ENCODE data around the gene MYO7B. TPM values are rescaled to one million over a fixed set of nuclear protein-coding genes. Genes with fewer than 3 reads are reported as not detected.

MYO7B gene
- polyA plus RNA-seq, 1 donor from 2014 or later: 1.1 TPM

- H3K27ac Mint-ChIP-seq: peak overlapping the region in 1 of 3 donors; percentile 17
- H3K9me3 Mint-ChIP-seq: peaks cover 2 to 12% (median 9%) of the 10 kb centered on the region in 3 donors
- H3K4me3 Mint-ChIP-seq: no peak overlapping the region
- peaks cover 13% of the 10 kb centered on the region for H3K27me3 Mint-ChIP-seq
- H3K4me1 Mint-ChIP-seq: peaks cover 0 to 2% (median 2%) of the 10 kb centered on the region in 3 donors
- H3K36me3 Mint-ChIP-seq: no peaks in the 10 kb centered on the region
These were observed 17.4 kb downstream of the MYO7B start for GRCh38 chr2:127552846-127553245.

- peaks cover 4% of the 10 kb centered on the region for H3K36me3 Mint-ChIP-seq
- H3K4me1 Mint-ChIP-seq: peaks cover 5 to 9% (median 6%) of the 10 kb centered on the region in 3 donors
- no peak overlapping the region for H3K4me3 Mint-ChIP-seq
- H3K9me3 Mint-ChIP-seq: peaks cover 3 to 12% (median 9%) of the 10 kb centered on the region in 3 donors
- peaks cover 17% of the 10 kb centered on the region for H3K27me3 Mint-ChIP-seq
- H3K27ac Mint-ChIP-seq: no peak overlapping the region
These were observed 23.4 kb downstream of the MYO7B start for GRCh38 chr2:127558911-127559310.

- Mint-ChIP-seq H3K4me1 (peaks cover 6 to 13% (median 6%) of the 10 kb centered on the region in 3 donors), H3K27me3 (peaks cover 17% of the 10 kb centered on the region), H3K4me3 (no peak overlapping the region), H3K27ac (no peak overlapping the region), H3K36me3 (peaks cover 4% of the 10 kb centered on the region), H3K9me3 (peaks cover 3 to 12% (median 9%) of the 10 kb centered on the region in 3 donors)
These were observed 24.0 kb downstream of the MYO7B start for GRCh38 chr2:127559454-127559853.

GRCh38 chr2:127560201-127560930, 24.9 kb downstream of the MYO7B start:
- Mint-ChIP-seq H3K27ac (no peak overlapping the region), H3K27me3 (peaks cover 17% of the 10 kb centered on the region), H3K9me3 (peaks cover 3 to 12% (median 9%) of the 10 kb centered on the region in 3 donors), H3K4me3 (no peak overlapping the region), H3K4me1 (peaks cover 6 to 14% (median 6%) of the 10 kb centered on the region in 3 donors), H3K36me3 (peaks cover 4% of the 10 kb centered on the region)

GRCh38 chr2:127560931-127561280, 25.4 kb downstream of the MYO7B start:
- Mint-ChIP-seq H3K4me1 (peaks cover 6 to 14% (median 6%) of the 10 kb centered on the region in 3 donors), H3K36me3 (peaks cover 4% of the 10 kb centered on the region), H3K27ac (no peak overlapping the region), H3K27me3 (peaks cover 17% of the 10 kb centered on the region), H3K4me3 (no peak overlapping the region), H3K9me3 (peaks cover 3 to 12% (median 9%) of the 10 kb centered on the region in 3 donors)

- H3K36me3 Mint-ChIP-seq: peaks cover 4% of the 10 kb centered on the region
- H3K9me3 Mint-ChIP-seq: peaks cover 3 to 11% (median 9%) of the 10 kb centered on the region in 3 donors
- peak overlapping the region in 1 of 3 donors; percentile 19 for H3K27ac Mint-ChIP-seq
- peaks cover 16% of the 10 kb centered on the region for H3K27me3 Mint-ChIP-seq
- no peak overlapping the region for H3K4me3 Mint-ChIP-seq
- H3K4me1 Mint-ChIP-seq: peaks cover 6 to 14% (median 6%) of the 10 kb centered on the region in 3 donors
These were observed 25.9 kb downstream of the MYO7B start for GRCh38 chr2:127561371-127561770.

- H3K27ac Mint-ChIP-seq: no peak overlapping the region
- H3K4me1 Mint-ChIP-seq: peaks cover 6 to 15% (median 6%) of the 10 kb centered on the region in 3 donors
- H3K4me3 Mint-ChIP-seq: peak overlapping the region in 1 of 4 donors; percentile 38
- H3K36me3 Mint-ChIP-seq: peaks cover 4% of the 10 kb centered on the region
- peaks cover 0 to 2% (median 1%) of the 10 kb centered on the region in 3 donors for H3K9me3 Mint-ChIP-seq
- H3K27me3 Mint-ChIP-seq: peaks cover 9% of the 10 kb centered on the region
These were observed 27.5 kb downstream of the MYO7B start for GRCh38 chr2:127562936-127563335.

GRCh38 chr2:127563458-127564428, 28.3 kb downstream of the MYO7B start:
- Mint-ChIP-seq H3K4me3 (peak overlapping the region in 1 of 4 donors; percentile 4), H3K36me3 (peaks cover 4% of the 10 kb centered on the region), H3K9me3 (peaks cover 0 to 2% (median 1%) of the 10 kb centered on the region in 3 donors), H3K27ac (peak overlapping the region in 2 of 3 donors; percentile 17 to 87), H3K27me3 (peaks cover 5% of the 10 kb centered on the region), H3K4me1 (peaks cover 6 to 15% (median 6%) of the 10 kb centered on the region in 3 donors)

GRCh38 chr2:127564429-127565260, 29.2 kb downstream of the MYO7B start:
- Mint-ChIP-seq H3K27me3 (peaks cover 3% of the 10 kb centered on the region), H3K4me1 (peaks cover 6 to 18% (median 6%) of the 10 kb centered on the region in 3 donors), H3K36me3 (peaks cover 4% of the 10 kb centered on the region), H3K9me3 (peaks cover 0 to 2% (median 1%) of the 10 kb centered on the region in 3 donors), H3K27ac (no peak overlapping the region), H3K4me3 (no peak overlapping the region)

GRCh38 chr2:127565261-127566138, 30.0 kb downstream of the MYO7B start:
- no peak overlapping the region for H3K4me3 Mint-ChIP-seq
- H3K27me3 Mint-ChIP-seq: peaks cover 2% of the 10 kb centered on the region
- H3K36me3 Mint-ChIP-seq: peaks cover 4% of the 10 kb centered on the region
- peaks cover 0 to 2% (median 1%) of the 10 kb centered on the region in 3 donors for H3K9me3 Mint-ChIP-seq
- H3K4me1 Mint-ChIP-seq: peaks cover 6 to 18% (median 6%) of the 10 kb centered on the region in 3 donors
- no peak overlapping the region for H3K27ac Mint-ChIP-seq

- Mint-ChIP-seq H3K27me3 (no peaks in the 10 kb centered on the region), H3K4me3 (no peak overlapping the region), H3K9me3 (peaks cover 0 to 2% (median 1%) of the 10 kb centered on the region in 3 donors), H3K4me1 (peaks cover 6 to 18% (median 6%) of the 10 kb centered on the region in 3 donors), H3K36me3 (peaks cover 4% of the 10 kb centered on the region), H3K27ac (no peak overlapping the region)
These were observed 30.6 kb downstream of the MYO7B start for GRCh38 chr2:127566139-127566417.

- Mint-ChIP-seq H3K36me3 (peaks cover 4% of the 10 kb centered on the region), H3K27me3 (no peaks in the 10 kb centered on the region), H3K27ac (no peak overlapping the region), H3K9me3 (peaks cover 0 to 2% (median 1%) of the 10 kb centered on the region in 3 donors), H3K4me1 (peaks cover 6 to 18% (median 6%) of the 10 kb centered on the region in 3 donors), H3K4me3 (no peak overlapping the region)
These were observed 31.1 kb downstream of the MYO7B start for GRCh38 chr2:127566576-127566975.

GRCh38 chr2:127567351-127567854, 31.9 kb downstream of the MYO7B start:
- H3K9me3 Mint-ChIP-seq: peaks cover 0 to 2% (median 1%) of the 10 kb centered on the region in 3 donors
- peaks cover 4% of the 10 kb centered on the region for H3K36me3 Mint-ChIP-seq
- H3K4me1 Mint-ChIP-seq: peaks cover 6 to 19% (median 7%) of the 10 kb centered on the region in 3 donors
- peak overlapping the region in 1 of 4 donors; percentile 27 for H3K4me3 Mint-ChIP-seq
- H3K27me3 Mint-ChIP-seq: no peaks in the 10 kb centered on the region
- H3K27ac Mint-ChIP-seq: peak overlapping the region in 1 of 3 donors; percentile 85
